HG03045 (cell line): ENCODE data around the gene RIPOR3.
A peak's percentile ranks its signal among the peaks of the same experiment; 100 is the strongest.

Source experiments
- ATAC-seq: cut with Tn5 transposase; IDR thresholded peaks from one replicate; pipeline ENCODE4 v1.9.1; 2021; ENCODE audit warnings: mild to moderate bottlenecking, moderate library complexity; ENCODE audit not compliant: unreplicated experiment

RIPOR3 gene

DNA sequence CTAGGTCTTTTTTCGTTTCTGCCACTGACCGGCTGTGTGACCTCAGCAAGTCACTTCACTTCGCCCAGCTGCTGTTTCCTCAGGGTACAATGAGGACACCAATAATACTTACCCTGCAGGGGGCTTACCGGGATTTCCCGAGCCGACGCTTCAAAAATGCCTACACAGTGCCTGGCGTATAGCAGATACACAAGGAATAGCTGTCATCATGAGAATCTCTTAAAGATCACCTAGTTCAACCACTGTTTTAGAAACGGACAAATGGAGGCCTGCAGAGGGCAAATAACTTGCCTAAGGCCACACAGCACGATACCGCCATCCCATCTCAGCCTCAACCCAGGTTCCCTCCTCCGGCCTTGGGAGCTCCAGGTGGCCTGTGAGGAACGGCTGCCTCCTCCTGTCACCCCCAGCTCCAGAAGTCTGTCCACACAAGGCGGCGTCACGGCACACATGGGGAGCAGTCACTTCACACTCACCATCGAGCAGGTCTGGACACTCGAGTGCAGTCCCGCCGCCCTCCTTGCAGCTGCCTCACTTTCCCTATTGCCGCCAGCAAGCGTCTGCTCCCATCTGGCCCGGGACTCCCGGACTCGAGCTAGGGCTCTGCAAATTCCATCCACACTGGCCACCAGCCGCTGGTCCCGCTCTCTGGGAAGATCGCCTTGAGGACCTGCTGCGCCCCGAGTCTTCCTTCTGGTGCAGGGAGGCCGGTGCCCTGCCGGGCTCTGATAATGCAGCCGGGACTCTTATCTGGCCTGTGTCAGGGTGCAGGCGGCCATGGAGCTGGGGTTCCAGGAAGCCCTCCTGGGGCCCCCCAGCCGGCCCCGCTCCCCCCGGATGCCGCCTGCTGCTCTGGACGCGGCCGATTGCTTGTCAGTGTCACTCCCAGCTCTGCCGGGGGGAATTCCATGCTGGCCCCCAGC, at the start of gene RIPOR3:
TSS of gene RIPOR3 (minus strand) at position 893 of the 923 bp plus-strand sequence. CDS start at position 479, 414 bp downstream.
- ATAC-seq = no peak

GRCh38 chr20:50737352-50737751, 46.0 kb upstream of the RIPOR3 start:
- no peak for ATAC-seq

GRCh38 chr20:50735813-50736212, 44.5 kb upstream of the RIPOR3 start:
- ATAC-seq = no peak

DNA sequence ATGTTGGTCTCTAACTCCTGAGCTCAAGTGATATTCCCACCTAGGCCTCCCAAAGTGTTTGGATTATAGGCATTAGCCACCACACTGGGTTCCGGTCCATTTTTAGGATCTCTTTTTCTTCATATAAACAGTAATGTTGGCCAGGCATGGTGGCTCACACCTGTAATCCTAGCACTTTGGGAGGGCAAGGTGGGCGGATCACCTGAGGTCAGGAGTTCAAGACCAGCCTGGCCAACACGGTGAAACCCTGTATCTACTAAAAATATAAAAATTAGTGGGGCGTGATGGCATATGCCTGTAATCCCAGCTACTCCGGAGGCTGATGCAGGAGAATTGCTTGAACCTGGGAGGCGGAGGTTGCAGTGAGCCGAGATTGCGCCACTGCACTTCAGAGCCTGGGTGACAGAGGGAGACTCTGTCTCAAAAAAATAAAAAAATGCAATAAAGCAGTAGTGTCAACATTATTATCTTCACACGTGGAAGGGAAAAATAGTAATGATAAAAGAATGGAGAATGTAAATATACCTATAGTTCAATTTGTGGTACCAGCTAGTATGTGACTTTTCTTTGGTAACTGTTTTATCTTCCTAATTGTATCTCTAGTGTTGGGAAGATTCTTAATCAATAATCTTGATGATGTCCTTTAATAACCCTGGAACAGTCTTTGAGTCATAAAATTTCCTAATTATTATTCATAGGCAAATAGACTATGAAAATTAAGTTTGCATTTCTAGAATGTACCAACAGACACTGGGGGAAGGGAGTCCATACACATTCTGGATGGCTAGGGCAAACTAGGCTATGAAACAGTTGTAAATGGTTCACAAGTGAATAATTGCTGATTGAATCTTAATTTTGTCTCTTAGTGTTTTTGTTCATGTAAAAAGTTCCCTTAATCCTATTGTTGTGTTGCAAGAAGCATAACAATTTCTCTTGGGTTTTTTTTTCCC, 43.7 kb upstream of the RIPOR3 start:
- no peak for ATAC-seq

- ATAC-seq = no peak
These were observed 42.5 kb upstream of the RIPOR3 start for GRCh38 chr20:50733644-50734349.

- ATAC-seq = no peak
These were observed 40.8 kb upstream of the RIPOR3 start for GRCh38 chr20:50731930-50732690.

- peak; percentile 87 for ATAC-seq
These were observed 40.0 kb upstream of the RIPOR3 start, which contains the start of gene PARD6B for GRCh38 chr20:50731055-50731929. Gene PARD6B (plus strand): TSS chr20:50731580. CDS start chr20:50731787, 207 bp downstream.

- ATAC-seq = no peak
These were observed 39.4 kb upstream of the RIPOR3 start for GRCh38 chr20:50730765-50731054.

DNA sequence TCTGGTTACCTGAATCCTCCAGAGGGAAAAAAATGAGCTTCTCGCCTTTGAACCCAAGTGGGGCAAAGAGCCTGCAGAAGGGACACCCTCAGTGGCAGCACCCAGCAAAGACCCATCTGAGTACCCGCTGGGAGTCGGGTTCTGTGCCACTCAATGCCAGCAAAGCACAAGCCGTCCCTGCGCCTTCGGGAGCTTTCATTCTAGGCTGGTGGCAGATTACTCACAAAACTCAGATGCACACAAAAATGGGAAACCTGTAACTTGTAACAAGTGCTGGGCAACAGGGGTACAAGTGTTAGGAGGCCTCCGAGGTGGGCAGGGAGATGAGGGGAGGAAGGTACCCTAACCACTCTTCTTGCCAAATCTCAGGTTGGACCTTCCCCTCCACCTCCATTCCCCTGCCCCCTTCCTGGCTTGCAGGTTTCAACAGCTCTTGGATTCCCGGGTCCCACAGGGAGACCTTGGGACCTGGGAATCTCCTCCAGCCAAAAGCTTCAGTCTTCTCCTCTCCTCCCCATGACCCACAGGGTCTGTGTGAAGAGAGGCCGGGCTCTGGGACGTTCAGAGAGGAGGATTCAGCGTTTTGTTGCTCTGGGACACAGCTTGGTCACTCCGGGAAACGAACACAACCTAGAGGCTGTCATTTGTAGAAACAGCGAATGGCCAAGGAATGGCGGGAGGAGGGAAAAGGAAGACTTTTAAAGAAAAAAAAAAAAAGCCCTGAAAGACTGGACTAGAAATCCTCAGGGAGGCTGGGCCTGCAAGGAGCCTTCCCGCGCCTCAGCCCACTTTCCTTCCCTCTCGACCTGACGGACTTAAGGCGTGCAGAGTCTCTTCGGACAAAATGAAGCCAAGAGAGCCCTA, 38.8 kb upstream of the RIPOR3 start:
- no peak for ATAC-seq

DNA sequence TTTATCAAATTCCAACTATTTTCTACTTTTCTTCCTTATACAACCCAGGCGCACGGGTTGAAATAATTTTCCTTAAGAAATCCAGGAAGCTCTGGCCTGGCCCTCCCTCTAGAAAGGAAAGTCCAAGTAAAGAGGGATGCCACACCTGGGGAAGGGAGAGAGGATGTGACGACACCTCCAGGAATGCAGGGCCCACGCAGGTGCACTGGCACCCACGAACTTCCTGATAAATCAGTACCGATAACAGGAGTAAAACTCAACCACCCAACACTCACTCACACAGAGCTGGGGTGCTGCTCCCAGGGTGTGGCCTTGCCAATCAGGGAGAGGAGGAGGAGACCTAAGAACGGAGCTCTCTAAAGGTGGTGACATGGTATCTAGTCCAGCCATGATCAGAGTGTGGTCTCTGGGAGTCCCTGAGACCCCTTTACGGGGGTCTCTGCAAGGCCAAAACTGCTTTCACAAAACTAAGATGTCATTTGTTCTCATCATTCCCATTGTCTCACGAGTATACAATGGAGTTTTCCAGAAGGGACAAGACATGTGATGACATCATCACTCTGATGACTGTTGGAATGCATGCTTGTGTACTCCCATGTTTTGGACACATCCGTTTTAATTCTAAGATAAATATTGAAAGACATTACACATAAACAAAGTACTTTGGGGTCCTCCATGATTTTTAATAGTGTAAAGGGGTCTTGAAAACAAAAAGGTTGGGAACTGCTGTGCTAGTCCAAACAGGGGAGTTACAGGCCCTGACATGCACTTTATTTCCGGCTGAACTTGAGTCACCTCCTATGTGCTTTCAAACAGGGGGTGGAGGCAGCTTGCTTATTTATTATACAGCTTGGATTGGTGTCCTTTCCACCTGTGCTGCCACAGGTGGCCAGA, 37.9 kb upstream of the RIPOR3 start:
- ATAC-seq = no peak

GRCh38 chr20:50728486-50728980, 37.2 kb upstream of the RIPOR3 start:
- ATAC-seq = no peak

DNA sequence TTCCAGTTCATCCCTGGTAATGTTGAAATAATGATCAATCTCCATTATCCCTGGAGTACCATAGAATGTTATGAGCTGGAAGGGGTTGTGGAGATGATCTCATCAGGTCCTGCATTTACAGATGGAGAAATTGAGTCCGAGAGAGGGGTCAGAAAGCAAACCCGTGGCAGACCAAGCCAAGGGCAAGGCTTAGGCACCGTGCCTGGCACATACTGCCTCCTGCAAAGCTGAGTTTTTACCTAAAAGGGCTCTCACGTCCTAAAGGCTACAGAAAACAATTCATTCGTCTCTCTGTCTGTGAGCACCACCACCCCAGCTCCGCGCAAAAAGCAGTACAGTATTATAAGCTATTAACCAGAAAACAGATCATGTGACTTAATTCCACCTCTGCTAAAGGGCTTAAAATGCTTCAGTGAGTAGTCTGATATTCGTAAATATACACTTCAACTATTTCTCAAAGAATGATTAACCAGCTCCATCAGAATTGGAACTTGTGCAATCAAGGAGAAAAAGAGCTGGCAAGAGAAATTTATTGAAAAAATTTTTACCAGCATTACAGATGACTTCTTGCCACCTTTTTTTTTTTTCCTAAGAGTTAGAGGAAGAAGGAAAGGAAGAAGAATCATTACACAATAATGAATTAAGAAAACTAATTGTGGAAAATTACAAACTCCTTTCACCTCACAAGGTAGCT, 36.6 kb upstream of the RIPOR3 start:
- no peak for ATAC-seq

DNA sequence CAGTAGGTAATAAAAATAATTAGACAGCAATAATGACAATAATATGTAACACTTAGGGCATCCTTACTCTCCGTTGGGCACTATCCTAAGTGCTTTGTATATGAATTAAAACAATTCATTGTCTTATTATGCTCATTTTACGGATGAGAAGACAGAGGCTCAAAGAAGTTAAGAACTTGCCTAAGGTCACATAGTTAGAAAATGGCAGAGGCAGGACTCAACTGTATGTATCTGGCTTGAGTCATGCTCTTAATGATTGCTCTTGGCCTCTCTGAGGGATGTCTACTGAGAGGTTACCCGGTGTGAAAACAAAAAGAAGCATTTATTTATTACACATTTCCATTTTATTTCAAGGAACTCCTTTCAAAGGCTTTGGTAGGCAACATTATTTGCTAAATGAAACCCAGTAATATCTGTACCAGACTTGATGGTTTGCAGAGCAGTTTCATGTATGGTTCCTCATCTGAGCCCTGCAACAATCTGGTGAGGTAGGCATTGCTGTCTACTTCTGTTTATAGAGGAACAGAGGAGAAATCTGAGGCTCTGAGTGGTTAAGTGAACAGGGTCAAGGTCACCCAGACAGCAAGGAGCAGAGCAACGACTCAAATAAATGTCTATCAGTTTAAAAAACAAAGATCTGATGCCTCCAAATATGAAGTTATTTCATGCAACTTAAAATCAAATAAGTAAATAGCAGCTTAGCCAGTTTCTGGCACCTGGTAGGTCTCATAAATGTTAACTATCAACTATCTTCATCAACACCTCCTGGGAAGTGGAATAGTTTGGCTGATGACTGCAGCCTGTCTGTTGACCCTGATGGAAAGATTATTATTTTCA, 35.8 kb upstream of the RIPOR3 start:
- no peak for ATAC-seq

- ATAC-seq = no peak
These were observed 34.3 kb upstream of the RIPOR3 start for GRCh38 chr20:50725724-50726005.

GRCh38 chr20:50724851-50725723, 33.7 kb upstream of the RIPOR3 start:
- no peak for ATAC-seq
